ENCODE measurements around the gene HES6.

Gene HES6

GRCh38 chr2:238250896-238251295, 11.1 kb upstream of the HES6 start:
- intact Hi-C loops (cut with DNase I; ENCODE audit: low total_unique reads) = no loop called here
- H3K36me3 ChIP-seq = peaks cover 62 to 100% (median 92%) of the 10 kb centered on the region in 3 donors
- H3K27me3 ChIP-seq = no peaks in the 10 kb centered on the region

GRCh38 chr2:238247841-238248453, 8.1 kb upstream of the HES6 start:
- no peak for TF ChIP-seq CTCF (IDR thresholded peaks at IDR 0.05)
- peaks cover 49 to 89% (median 76%) of the 10 kb centered on the region in 3 donors for H3K36me3 ChIP-seq
- H3K27ac ChIP-seq = no peak overlapping the region
- H3K4me3 ChIP-seq = no peak overlapping the region
- intact Hi-C loops (cut with DNase I; ENCODE audit: low total_unique reads) = no loop called here
- DNase-seq = no peak
- no peaks in the 10 kb centered on the region for H3K9me3 ChIP-seq
- H3K4me1 ChIP-seq = peaks cover 0 to 7% (median 7%) of the 10 kb centered on the region in 4 donors
- H3K27me3 ChIP-seq = no peaks in the 10 kb centered on the region

More at GRCh38 chr2:238250896-238251295, 11.1 kb upstream of the HES6 start:
- Histone ChIP-seq H3K9me3 (no peaks in the 10 kb centered on the region), H3K4me1 (no peaks in the 10 kb centered on the region), H3K27ac (no peak overlapping the region), H3K4me3 (no peak overlapping the region)
- TF ChIP-seq CTCF (IDR thresholded peaks at IDR 0.05) = no peak
- DNase-seq = no peak

- Histone ChIP-seq H3K4me3 (no peak overlapping the region), H3K4me1 (peaks cover 0 to 15% (median 14%) of the 10 kb centered on the region in 4 donors), H3K27ac (no peak overlapping the region), H3K36me3 (peaks cover 44 to 82% (median 69%) of the 10 kb centered on the region in 3 donors), H3K27me3 (no peaks in the 10 kb centered on the region), H3K9me3 (no peaks in the 10 kb centered on the region)
- TF ChIP-seq CTCF (IDR thresholded peaks at IDR 0.05) = no peak
- no peak for DNase-seq
- intact Hi-C loops (cut with DNase I; ENCODE audit: low total_unique reads) = no loop called here
Measured at GRCh38 chr2:238247002-238247822, 7.4 kb upstream of the HES6 start.

GRCh38 chr2:238244151-238244550, 4.3 kb upstream of the HES6 start:
- TF ChIP-seq CTCF (IDR thresholded peaks at IDR 0.05) = no peak
- peaks cover 0 to 1% of the 10 kb centered on the region in 2 donors for H3K27me3 ChIP-seq
- peaks cover 9 to 38% (median 33%) of the 10 kb centered on the region in 4 donors for H3K4me1 ChIP-seq
- DNase-seq = no peak
- no peak overlapping the region for H3K27ac ChIP-seq
- no peak overlapping the region for H3K4me3 ChIP-seq
- H3K9me3 ChIP-seq = no peaks in the 10 kb centered on the region
- H3K36me3 ChIP-seq = peaks cover 24 to 51% (median 38%) of the 10 kb centered on the region in 3 donors
- intact Hi-C loops (cut with DNase I; ENCODE audit: low total_unique reads) = no loop called here

- Histone ChIP-seq H3K27me3 (peaks cover 0 to 6% of the 10 kb centered on the region in 2 donors), H3K27ac (peak overlapping the region; percentile 63 to 72), H3K9me3 (no peaks in the 10 kb centered on the region), H3K4me3 (no peak overlapping the region), H3K4me1 (peaks cover 9 to 43% (median 37%) of the 10 kb centered on the region in 4 donors), H3K36me3 (peaks cover 20 to 46% (median 34%) of the 10 kb centered on the region in 3 donors)
- no peak for TF ChIP-seq CTCF (IDR thresholded peaks at IDR 0.05)
- intact Hi-C loops (cut with DNase I; ENCODE audit: low total_unique reads) = no loop called here
- no peak for DNase-seq
Measured at GRCh38 chr2:238243496-238244076, 3.7 kb upstream of the HES6 start.
